DMS114 treated with DMSO at 0.1 percent for 48 hours (cell line): Measurements from ENCODE around the gene KLHL36.
"Not testable (repeated sequence)": the region's sequence is repeated elsewhere in the genome, so short reads cannot be mapped to it uniquely, and the experiment has no call there.

ENCODE experiments used
- DNase-seq: peaks from one replicate; lab custom pipeline; 2025; ENCODE audit not compliant: unreplicated experiment; lab: John Stamatoyannopoulos, UW

KLHL36 gene

GRCh38 chr16:84614968-84615813, 33.1 kb upstream of the KLHL36 start:
- no peak for DNase-seq

- DNase-seq: no peak
Observed at GRCh38 chr16:84616515-84616914, 31.8 kb upstream of the KLHL36 start.

GRCh38 chr16:84617041-84617790, 31.1 kb upstream of the KLHL36 start:
- no peak for DNase-seq

DNA sequence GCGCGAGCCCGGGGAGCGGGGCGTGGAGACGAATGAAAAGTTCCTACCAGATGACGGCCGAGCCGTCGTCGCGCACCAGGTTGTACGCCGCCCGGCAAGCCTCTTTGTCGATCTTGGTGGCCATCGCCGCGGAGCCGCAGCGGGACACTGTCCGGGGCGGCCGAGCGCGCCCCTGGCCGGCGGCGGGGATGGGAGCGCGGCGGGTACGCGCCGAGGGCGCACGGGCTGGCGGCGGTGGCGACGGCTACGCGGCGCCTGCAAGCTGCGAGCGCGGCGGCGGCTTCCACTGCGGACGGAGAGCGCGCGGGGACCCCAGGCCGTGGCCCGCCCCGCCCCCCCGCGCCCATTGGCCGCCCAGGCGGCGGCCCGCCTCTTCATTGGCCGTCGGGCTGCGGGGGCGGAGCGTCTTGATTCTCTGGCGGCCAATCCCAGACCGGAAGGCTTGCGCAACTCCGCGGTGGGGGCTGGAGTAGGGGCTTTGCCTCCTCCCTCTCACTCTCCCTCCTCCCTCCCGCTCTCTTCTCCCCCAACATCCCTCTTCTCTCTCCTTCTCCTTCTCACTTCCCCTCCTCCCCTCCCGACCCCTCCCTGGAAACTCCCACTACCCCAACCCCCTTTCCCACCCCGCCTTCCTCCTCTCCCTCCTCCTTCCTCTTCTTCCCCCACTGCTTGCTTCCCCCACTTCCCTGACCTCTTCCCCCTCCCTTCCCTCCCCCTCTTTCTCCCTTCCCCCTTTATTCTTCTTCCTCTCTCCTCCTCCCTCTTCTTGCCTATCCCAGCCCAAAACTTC, 30.3 kb upstream of the KLHL36 start, which contains the start of gene COTL1:
COTL1 (minus strand) TSS at position 288 of the 790 bp plus-strand sequence; CDS start at position 124, 164 bp downstream.
- peak; percentile 84 for DNase-seq

- no peak for DNase-seq
Observed at GRCh38 chr16:84618581-84619460, 29.5 kb upstream of the KLHL36 start.

DNA sequence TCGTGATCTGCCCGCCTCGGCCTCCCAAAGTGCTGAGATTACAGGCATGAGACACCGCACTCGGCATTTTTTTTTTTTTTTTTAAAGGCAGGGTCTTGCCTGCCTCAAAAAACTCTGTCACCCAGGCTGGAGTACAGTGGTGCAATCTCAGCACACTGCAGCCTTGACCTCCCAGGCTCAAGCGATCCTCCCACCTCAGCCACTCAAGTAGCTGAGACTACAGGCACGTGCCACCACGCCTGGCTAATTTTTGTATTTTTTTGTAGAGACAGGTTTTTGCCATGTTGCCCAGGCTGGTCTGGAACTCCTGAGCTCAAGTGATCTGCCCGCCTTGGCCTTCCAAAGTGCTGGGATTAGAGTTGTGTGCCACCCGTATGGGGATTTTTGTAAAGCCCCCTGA, 27.4 kb upstream of the KLHL36 start:
- not testable (repeated sequence) for DNase-seq

GRCh38 chr16:84625556-84625955, 22.8 kb upstream of the KLHL36 start:
- no peak for DNase-seq

- no peak for DNase-seq
Observed at GRCh38 chr16:84628226-84628731, 20.0 kb upstream of the KLHL36 start.

GRCh38 chr16:84629580-84629979, 18.7 kb upstream of the KLHL36 start:
- no peak for DNase-seq

GRCh38 chr16:84630009-84630408, 18.3 kb upstream of the KLHL36 start:
- no peak for DNase-seq

DNA sequence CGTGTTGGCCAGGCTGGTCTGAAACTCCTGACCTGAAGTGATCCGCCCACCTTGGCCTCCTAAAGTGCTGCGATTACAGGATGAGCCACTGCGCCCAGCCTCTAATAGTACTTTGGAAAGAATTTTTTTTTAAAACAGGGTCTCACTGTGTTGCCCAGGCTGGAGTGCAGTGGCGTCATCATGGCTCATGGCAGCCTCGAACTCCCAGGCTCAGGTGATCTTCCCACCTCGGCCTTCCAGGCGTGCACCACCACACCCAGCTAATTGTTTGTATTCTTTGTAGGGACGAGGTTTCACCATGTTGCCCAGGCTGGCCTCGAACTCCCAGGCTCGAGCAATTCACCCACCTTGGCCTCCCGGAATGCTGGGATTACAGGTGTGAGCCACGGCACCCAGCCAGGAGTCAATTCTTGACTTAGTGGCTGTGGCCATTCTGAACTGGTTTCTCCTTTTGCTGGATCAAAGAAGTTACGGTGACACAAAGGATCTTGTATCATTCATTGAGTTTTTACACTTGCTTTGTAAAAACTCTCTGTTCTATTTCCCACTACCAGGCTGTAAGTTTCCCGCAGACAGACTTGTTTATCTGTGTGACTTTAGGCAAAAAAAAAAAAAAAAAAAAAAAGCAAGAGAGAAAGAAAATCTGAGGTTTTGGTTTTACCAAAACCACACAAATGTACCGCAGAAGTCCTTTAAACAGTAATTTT, 17.7 kb upstream of the KLHL36 start:
- no peak for DNase-seq

- DNase-seq: no peak
Observed at GRCh38 chr16:84631153-84631466, 17.2 kb upstream of the KLHL36 start.

DNA sequence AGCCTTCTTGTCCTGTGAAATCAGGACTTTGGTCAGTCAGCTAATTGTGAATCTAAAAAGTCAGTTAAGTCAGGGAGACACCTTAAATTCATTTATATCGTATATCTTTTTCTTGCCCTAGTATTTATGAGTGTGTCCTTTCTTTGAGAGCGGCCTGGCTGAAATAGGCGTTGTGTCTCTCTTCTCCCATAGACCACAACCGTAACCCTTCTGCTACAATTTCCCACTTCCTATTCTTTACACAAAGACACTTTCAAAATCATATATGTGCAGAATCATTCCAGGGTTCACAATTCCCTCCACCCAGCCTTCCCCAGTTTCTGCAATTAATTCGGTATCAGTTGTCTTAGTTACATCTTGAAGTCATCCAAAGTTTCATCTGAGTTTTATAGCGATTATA, 16.4 kb upstream of the KLHL36 start:
- no peak for DNase-seq

GRCh38 chr16:84632862-84633261, 15.4 kb upstream of the KLHL36 start:
- DNase-seq: not testable (repeated sequence)

GRCh38 chr16:84633622-84634021, 14.7 kb upstream of the KLHL36 start:
- no peak for DNase-seq

GRCh38 chr16:84635702-84636101, 12.6 kb upstream of the KLHL36 start:
- no peak for DNase-seq

DNA sequence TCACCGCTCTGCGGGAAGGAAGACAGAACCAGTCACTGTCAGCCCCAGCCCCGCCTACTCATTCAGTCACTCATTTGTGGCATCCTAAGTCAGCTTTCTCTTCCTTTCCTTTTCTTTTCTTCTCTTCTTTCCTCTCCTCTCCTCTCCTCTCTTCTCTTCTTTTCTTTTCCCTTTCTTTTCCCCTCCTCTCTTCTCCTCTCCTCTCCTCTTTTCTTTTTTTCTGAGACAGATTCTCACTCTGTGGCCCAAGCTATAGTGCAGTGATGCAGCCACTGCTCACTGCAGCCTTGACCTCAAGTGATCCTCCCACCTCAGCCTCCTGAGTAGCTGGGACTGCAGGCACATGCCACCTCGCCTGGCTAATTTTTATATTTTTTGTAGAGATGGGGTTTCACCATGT, 10.6 kb upstream of the KLHL36 start:
- DNase-seq: no peak

DNA sequence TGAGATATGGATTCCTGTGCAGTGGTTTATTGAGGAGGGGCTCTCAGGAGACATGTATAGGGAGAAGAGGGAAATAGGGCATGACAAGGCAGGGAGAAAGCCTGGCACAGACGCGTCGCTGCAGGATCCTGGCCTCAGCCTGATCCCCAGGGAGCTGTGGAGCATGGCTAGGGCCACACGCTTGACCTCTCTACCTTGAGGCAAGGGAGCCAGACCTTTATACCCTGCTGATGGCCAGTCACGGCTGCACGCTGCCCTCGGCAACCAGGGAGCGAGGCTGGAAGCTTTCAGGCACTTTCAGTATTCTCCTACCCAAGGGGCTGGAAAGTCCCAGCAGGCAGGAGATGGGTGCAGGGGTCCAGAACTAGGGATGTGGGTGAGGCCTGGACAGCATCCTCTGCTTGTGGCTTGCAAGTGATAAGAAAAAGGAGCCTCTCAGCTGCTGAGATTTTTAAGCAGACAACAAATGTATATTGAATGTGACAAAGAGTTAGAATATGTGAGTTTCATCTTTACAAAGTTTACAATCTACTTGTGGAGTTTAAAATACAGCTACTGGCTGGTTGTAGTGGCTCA, 10.0 kb upstream of the KLHL36 start:
- no peak for DNase-seq

GRCh38 chr16:84640145-84640544, 8.2 kb upstream of the KLHL36 start:
- no peak for DNase-seq
